AG04449 (cell line): ENCODE results near the gene LACRT.

Experiments
- CTCF ChIA-PET: fragments of 350-600 bp; formaldehyde crosslinking; extraction: SDS; loops from one replicate; lab custom pipeline; 2021; ENCODE audit warnings: antibody characterized with exemption; lab: Yijun Ruan, JAX
- POLR2A ChIA-PET: fragments of 400-600, 350-600 bp; formaldehyde crosslinking; extraction: SDS; loops from one replicate; lab custom pipeline; 2020; ENCODE audit warnings: antibody characterized with exemption, inconsistent platforms; lab: Yijun Ruan, JAX
- DNase-seq: peaks from one replicate; pipeline ENCODE4 v3.0.0-alpha.2; 2010; ENCODE audit warnings: low read depth, low spot score
- H3K4me3 ChIP-seq: 2 replicates; pipeline ENCODE4 v1.5.1; 2011; ENCODE audit warnings: low read depth, mild to moderate bottlenecking, control low read depth, low read length
- CTCF ChIP-seq: IDR thresholded peaks from one replicate; pipeline ENCODE4 v1.5.1; 2011; ENCODE audit warnings: mild to moderate bottlenecking, moderate library complexity, low read length, control low read depth, inconsistent platforms; ENCODE audit not compliant: insufficient read depth; ENCODE audit errors: missing control alignments

LACRT gene

GRCh38 chr12:54634795-54635194 is at the start of gene LACRT:
TSS of gene LACRT (minus strand) at chr12:54634895. CDS start at chr12:54634841, 54 bp downstream.
- TF ChIP-seq CTCF: no peak
- ChIA-PET CTCF (no interaction called here), POLR2A (no interaction called here)
- no peak within 1 kb of the TSS for H3K4me3 ChIP-seq
- DNase-seq: no peak

- DNase-seq: no peak
- TF ChIP-seq CTCF: no peak
- ChIA-PET POLR2A (no interaction called here), CTCF (no interaction called here)
- H3K4me3 ChIP-seq: no peak overlapping the region
Measured at GRCh38 chr12:54683398-54683797, 48.7 kb upstream of the LACRT start.

GRCh38 chr12:54682674-54683073 is 48.0 kb upstream of the LACRT start:
- CTCF ChIA-PET: no interaction called here

GRCh38 chr12:54680374-54680773 is 45.7 kb upstream of the LACRT start:
- DNase-seq: no peak
- CTCF ChIA-PET: interaction anchor here (1.4 kb wide), 1 partner anchor 21 kb away, joined by 4 read pairs; no protein-coding TSS in a partner anchor
- POLR2A ChIA-PET: no interaction called here

More at GRCh38 chr12:54682674-54683073, 48.0 kb upstream of the LACRT start:
- POLR2A ChIA-PET: no interaction called here
- no peak overlapping the region for H3K4me3 ChIP-seq
- no peak for TF ChIP-seq CTCF
- DNase-seq: no peak

GRCh38 chr12:54678131-54678530 is 43.4 kb upstream of the LACRT start:
- ChIA-PET CTCF (no interaction called here), POLR2A (no interaction called here)
- no peak overlapping the region for H3K4me3 ChIP-seq
- no peak for TF ChIP-seq CTCF
- no peak for DNase-seq

More at GRCh38 chr12:54680374-54680773, 45.7 kb upstream of the LACRT start:
- TF ChIP-seq CTCF: peak; percentile 37
- H3K4me3 ChIP-seq: no peak overlapping the region

- TF ChIP-seq CTCF: no peak
- POLR2A ChIA-PET: no interaction called here
- CTCF ChIA-PET: no interaction called here
- no peak overlapping the region for H3K4me3 ChIP-seq
- no peak for DNase-seq
Measured at GRCh38 chr12:54667945-54668344, 33.2 kb upstream of the LACRT start.
